ENCODE measurements around the gene CDC40.
"Not testable (repeated sequence)": the region's sequence is repeated elsewhere in the genome, so short reads cannot be mapped to it uniquely, and the experiment has no call there.

CDC40 gene

DNA sequence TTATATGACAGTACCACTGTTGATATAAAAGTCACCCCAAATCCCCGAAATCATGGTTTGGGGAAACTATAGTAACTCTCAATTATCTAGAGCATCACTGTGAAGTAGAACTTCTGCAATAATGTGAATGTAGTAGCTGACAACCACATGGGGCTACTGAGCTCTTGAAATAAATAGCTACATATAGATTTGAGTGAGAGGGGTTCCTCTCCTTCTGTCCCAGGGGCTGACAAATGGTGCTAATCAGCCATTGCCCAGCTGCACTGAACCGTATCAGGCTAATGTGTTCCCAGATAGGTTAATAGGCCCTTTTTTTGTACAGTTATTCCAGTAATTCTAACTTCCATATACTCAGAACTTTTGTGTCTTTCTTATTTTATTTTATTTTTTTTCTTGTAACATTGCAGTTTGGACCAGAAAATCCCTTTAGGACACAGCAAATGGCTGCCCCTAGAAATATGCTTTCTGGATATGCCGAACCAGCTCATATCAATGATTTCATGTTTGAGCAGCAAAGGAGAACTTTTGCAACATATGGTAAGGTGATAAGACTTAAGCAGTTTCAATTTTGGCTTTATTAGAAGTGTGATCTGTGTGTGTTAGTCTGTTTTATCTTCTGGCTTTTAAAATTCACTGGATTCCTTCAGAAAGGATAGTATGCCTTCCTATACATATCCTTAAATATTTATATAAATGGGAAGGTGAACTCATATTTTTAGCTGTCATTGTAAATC is 21.1 kb downstream of the CDC40 start:
- no peak for DNase-seq

- DNase-seq: no peak
Observed at GRCh38 chr6:110207652-110208051, 27.4 kb downstream of the CDC40 start.

GRCh38 chr6:110211753-110212152 is 31.5 kb downstream of the CDC40 start:
- no peak for DNase-seq

- no peak for DNase-seq
Observed at GRCh38 chr6:110214338-110214737, 34.1 kb downstream of the CDC40 start.

DNA sequence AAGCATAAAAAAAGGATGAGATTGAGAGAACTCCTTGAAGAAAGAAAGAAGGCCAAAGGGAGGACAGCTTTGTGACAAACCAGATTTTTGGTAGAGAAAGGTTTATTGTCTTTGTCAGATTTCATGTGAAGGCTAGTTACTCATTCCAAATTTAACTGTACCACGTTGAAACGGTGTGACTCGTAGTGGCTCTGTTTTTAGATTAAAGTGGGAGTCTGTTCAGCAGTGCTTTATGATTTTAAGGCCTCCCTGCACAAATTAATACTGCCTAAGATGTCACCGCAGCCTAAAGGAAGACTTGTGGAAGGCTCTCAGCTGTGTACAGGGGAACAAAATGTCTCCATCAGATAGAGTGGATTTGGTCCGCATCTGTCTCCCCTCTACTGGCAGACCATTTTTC is 35.9 kb downstream of the CDC40 start:
- DNase-seq: no peak

DNA sequence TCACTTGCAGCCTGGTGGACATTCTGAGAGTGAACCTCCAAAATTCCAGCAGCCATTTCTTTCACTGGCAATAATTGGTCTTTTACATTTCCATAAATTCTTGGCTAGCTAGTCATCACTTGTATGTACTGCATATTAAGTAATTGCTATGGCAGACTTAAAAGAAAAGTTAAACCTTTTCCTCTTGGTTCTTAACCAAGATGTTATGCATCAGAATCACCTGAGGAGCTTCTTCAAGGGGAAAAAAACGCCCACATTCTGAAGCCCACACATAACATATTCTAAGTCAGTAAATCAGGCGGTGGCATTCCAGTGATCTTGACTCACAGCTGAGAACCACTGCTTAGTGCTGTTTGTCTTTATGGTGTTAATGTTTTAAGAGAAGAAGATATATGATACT is 37.0 kb downstream of the CDC40 start:
- DNase-seq: no peak

GRCh38 chr6:110221738-110222137 is 41.5 kb downstream of the CDC40 start:
- no peak for DNase-seq

DNA sequence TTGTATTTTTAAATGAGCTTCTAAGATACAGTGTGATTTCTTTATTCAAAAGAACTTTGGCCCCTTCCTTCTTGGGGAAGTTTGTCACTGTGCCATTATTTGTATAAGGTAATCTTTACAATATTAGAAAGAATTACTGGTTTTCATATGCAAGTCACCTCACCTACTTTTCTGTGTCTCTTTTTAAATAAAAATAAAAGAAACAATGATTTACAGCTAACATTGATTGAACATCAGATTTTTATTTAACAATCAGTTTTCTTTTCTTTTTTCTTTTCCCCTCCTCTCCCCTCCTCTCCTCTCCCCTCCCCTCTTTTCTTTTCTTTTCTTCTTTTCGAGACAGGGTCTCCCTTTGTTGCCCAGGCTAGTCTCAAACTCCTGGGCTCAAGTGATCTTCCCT is 46.0 kb downstream of the CDC40 start:
- no peak for DNase-seq

DNA sequence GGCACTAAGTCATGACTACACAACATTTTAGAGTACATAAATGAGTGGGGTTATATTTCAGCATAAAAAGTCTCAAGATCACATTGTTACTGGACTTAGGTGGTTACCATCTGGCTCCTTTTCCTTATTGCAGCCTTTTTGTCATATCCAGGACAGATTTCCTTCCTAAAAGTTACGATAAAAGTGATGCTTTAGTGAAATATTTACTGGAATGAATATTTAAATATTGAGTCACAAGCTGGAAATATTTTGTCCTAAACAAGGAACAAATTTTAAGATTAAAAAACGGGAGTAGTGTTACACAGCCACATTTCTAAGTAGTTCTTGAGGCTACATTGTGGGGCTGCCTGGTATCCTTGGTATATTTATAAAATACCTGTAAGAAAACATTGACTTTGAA is 52.2 kb downstream of the CDC40 start:
- DNase-seq: no peak

DNA sequence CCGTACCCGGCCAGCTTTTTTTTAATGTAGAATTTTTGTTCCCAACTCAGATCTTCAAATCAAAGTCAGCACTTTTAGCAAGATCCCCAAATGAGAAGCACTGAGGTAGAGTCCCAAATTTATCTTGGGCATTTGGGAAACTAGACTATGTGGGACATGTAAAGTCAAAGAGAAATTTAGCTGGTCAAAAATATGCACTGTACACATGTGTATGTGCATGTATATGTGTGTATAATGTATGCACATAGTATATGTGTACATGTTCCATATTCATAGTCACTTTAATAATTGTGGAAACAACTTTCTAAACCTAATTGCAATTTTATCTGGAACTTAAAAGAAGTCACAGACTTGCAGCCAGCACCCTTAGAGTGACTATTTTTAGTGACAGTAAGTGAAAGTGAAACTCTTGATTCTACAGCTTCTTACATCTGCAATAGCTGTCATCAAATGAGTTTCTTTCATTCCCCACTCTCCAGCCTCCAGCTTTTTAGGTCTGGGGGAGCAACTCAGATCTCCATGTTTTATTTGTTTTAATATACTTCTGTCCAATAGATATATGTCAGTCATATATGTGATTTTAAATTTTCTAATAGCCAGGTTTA is 53.6 kb downstream of the CDC40 start:
- no peak for DNase-seq

DNA sequence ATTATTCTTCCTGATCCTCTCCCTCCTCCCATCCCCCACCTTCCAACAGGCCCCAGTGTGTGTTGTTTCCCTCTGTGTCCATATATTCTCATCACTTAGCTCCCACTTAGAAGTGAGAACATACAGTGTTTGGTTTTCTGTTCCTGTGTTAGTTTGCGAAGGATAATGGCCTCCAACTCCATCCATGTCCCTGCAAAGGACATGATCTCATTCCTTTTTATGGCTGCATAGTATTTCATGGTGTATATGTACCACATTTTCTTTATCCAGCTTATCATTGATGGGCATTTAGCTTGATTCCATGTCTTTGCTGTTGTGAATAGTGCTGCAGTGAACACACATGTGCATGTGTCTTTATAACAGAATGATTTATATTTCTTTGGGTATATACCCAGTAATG is 55.8 kb downstream of the CDC40 start:
- not testable (repeated sequence) for DNase-seq

GRCh38 chr6:110239526-110240274 is 59.5 kb downstream of the CDC40 start:
- DNase-seq: no peak

DNA sequence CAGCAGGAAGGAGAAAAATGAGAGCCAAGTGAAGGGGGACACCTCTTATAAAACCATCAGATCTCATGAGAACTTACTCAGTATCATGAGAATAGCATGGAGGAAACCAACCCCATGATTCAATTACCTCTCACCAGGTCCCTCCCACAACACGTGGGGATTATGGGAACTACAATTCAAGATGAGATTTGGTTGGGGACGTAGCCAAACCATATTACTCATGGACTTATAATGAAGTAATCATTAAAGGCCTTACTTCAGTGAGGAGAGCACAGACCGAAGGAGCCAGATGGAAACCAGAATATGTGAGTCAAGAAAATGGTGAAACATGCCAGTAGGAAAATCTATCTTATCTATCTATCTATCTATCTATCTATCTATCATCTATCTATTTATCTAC is 64.4 kb downstream of the CDC40 start:
- DNase-seq: not testable (repeated sequence)

DNA sequence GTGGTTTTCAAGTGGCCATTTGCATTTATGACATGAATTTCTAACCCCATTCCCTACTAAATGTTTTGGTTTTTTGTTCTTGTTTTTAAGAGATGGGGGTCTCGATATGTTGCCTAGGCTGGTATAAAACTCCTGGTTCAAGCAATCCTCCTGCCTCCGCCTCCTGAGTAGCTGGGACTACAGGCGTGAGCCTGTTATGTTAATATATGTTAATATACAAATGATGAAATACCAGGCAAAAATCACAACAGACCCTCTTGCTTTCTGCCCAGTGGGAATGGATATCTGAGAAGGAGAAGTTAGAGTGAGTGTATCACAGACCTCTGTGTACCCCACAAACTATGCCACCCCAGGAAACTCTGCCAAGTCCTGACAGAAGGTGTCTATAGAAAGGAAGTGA is 66.2 kb downstream of the CDC40 start:
- DNase-seq: no peak

DNA sequence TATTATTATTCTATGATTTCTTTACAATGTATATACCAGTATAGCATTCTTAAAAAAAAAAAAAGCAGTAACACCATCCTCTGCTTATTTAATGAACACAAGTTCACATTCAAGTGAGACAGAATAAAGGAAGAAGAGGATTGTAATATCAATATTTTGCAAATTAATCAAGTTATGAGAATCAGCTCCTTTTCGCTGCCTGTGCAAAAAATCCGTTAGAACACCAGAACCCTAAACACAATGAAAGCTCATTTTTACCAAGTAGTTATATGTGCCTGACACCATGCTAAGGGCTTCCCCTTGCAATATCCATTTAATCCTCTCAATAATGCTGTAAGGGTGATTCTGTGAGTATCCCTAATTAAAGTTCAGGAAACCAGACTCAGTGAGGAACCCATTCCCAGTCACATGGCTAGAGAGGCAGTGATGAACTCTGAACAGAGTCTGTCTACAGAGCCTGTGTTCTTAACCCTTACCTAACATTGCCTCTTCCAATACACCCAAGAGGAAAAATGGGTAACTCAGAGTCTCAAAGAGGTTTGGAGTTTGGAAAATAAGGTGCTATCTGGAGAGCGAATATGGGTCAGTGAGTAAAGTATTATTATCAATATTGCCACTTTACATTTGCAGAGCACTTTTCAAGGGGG is 66.8 kb downstream of the CDC40 start:
- no peak for DNase-seq

- DNase-seq: no peak
Observed at GRCh38 chr6:110250058-110250457, 69.8 kb downstream of the CDC40 start.

DNA sequence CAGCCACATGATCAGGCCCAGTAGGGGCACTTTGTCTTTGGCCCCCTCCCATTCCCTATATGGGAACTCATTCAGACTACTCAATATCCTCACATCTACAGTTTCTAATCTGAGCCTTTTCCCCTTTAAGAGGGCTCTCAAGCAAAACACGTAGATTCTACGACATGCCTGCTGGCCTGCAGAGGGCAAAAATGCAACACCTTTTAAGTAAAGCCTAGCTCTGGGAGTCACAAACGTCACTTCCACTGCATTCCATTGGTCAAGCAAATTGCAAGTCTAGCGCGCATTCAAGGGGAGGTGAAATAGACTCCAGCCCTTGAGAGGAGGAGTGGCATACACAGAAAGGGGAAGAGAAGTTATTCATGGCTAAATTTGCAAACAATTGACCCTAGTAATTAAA is 70.6 kb downstream of the CDC40 start:
- no peak for DNase-seq

DNA sequence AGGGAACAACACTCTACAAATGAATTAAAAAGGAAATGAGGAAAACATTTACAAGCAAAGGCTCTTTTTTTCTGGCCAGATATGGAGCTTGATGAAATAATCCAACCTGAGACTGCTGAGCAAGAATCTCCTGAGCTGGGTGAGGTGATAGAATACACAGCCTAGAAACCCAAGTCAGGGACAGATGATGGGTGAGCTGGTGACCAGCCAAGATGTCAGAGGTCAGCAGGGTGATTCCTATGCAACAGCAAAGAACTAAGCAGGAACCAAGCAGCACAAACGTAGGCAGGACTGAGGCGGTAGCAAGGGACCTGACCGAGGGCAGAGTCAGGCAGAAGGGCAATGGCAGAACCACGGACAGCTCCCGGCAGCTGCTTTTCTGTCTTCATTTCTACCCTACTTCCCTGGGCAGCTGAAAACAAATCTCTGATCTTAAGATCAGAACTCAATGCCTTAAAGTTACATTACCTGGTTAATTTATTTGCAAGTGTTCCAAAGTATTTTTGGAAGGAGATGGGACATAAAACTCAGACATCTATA is 75.1 kb downstream of the CDC40 start:
- DNase-seq: no peak

GRCh38 chr6:110256366-110256765 is 76.1 kb downstream of the CDC40 start:
- DNase-seq: no peak

DNA sequence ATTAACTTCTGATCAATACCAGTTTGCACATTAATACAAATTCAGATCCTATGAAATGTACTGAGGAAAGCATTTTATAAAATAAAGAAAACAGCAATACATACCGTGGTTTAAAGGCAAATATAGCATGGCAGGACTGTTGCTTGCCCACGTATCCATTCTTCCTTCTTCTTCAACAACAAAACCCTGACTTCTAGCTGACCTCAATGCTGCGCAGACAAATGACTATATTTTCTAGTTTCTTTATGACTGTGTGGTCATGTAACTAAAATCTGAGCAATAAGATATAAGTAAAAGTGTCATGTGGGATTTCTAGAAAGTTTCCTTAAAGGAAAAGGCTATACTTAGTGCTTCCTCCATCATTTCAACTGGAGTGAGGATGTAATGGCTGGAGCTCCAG is 85.0 kb downstream of the CDC40 start:
- no peak for DNase-seq

GRCh38 chr6:110266996-110267395 is 86.8 kb downstream of the CDC40 start:
- no peak for DNase-seq

DNA sequence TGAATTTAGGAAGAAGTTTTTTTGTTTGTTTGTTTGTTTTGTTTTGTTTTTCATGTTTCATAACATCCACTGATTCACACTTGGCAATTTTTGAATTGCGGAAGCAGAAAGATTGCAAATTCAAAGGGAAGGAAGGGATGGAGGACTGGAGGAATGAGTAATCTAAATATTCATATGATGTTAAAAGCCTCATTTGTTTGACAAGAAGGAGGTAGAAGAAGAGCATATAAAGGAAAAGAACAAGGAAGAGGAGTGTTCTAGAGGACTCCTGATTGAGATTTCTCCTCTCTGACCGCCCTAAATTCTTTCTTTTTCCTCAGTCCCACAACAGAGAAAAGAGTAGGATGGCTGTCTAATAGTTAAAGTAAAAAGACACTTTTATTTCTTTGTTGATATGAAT is 89.4 kb downstream of the CDC40 start:
- DNase-seq: no peak

- no peak for DNase-seq
Observed at GRCh38 chr6:110270165-110270564, 89.9 kb downstream of the CDC40 start.

- no peak for DNase-seq
Observed at GRCh38 chr6:110271732-110272022, 91.5 kb downstream of the CDC40 start.
